ENCODE data around the gene SHISA6.

- TF ChIP-seq EZH2 (IDR thresholded peaks at IDR 0.05; ENCODE audit: low read length) (no peak), CTCF (optimal IDR thresholded peaks at IDR 0.05 in 1 of 3, IDR thresholded peaks at IDR 0.05 in 1 of 3, conservative IDR thresholded peaks at IDR 0.05 in 1 of 3; ENCODE audit: extremely low read depth in 1 of 3, insufficient read depth in 2 of 3, low read length in 3 of 3) (no peak)
Observed at GRCh38 chr17:11326492-11326891, 85.5 kb downstream of the SHISA6 start.
